HG03139 (cell line): ENCODE results near the gene GTF2H3.
"Not testable (repeated sequence)": the region's sequence is repeated elsewhere in the genome, so short reads cannot be mapped to it uniquely, and the experiment has no call there.

Experiments used
- ATAC-seq: cut with Tn5 transposase; IDR thresholded peaks from one replicate; pipeline ENCODE4 v1.9.1; 2021; ENCODE audit not compliant: unreplicated experiment

GTF2H3 gene

GRCh38 chr12:123633379-123634141 is at the start of gene GTF2H3, which contains the start of gene EIF2B1:
GTF2H3 (plus strand) TSS chr12:123633829; CDS start chr12:123633860, 31 bp downstream.
EIF2B1 (minus strand) TSS chr12:123633686; CDS start chr12:123633557, 129 bp downstream.
- peak; percentile 98 for ATAC-seq

GRCh38 chr12:123591702-123592481 is 41.7 kb upstream of the GTF2H3 start:
- ATAC-seq: no peak

GRCh38 chr12:123595729-123596128 is 37.9 kb upstream of the GTF2H3 start:
- ATAC-seq: no peak

- no peak for ATAC-seq
These were observed 36.5 kb upstream of the GTF2H3 start for GRCh38 chr12:123597100-123597499.

- no peak for ATAC-seq
These were observed 35.1 kb upstream of the GTF2H3 start for GRCh38 chr12:123598522-123598921.

GRCh38 chr12:123599310-123599709 is 34.3 kb upstream of the GTF2H3 start:
- ATAC-seq: no peak

- no peak for ATAC-seq
These were observed 33.9 kb upstream of the GTF2H3 start for GRCh38 chr12:123599721-123600120.

- ATAC-seq: peak; percentile 89
These were observed 31.8 kb upstream of the GTF2H3 start, which contains the start of gene DDX55 for GRCh38 chr12:123601602-123602489. DDX55 (plus strand) TSS chr12:123602099; CDS start chr12:123602149, 50 bp downstream.

- ATAC-seq: no peak
These were observed 30.9 kb upstream of the GTF2H3 start for GRCh38 chr12:123602651-123603195.

- ATAC-seq: not testable (repeated sequence)
These were observed 30.1 kb upstream of the GTF2H3 start for GRCh38 chr12:123603495-123603894.

- ATAC-seq: no peak
These were observed 25.9 kb upstream of the GTF2H3 start for GRCh38 chr12:123607756-123608155.

- ATAC-seq: no peak
These were observed 25.4 kb upstream of the GTF2H3 start for GRCh38 chr12:123608182-123608581.

GRCh38 chr12:123614110-123614509 is 19.5 kb upstream of the GTF2H3 start:
- ATAC-seq: no peak

GRCh38 chr12:123614531-123614930 is 19.1 kb upstream of the GTF2H3 start:
- no peak for ATAC-seq

- ATAC-seq: no peak
These were observed 16.5 kb upstream of the GTF2H3 start for GRCh38 chr12:123617144-123617543.

GRCh38 chr12:123617580-123617979 is 16.0 kb upstream of the GTF2H3 start:
- ATAC-seq: no peak

GRCh38 chr12:123621101-123621500 is 12.5 kb upstream of the GTF2H3 start:
- ATAC-seq: no peak

- no peak for ATAC-seq
These were observed 11.8 kb upstream of the GTF2H3 start for GRCh38 chr12:123621619-123622530.

- ATAC-seq: no peak
These were observed 523 bp downstream of the GTF2H3 start for GRCh38 chr12:123634142-123634561.

GRCh38 chr12:123643911-123644310 is 10.3 kb downstream of the GTF2H3 start:
- ATAC-seq: no peak
